Panc1 (cell line): ENCODE data around the gene SNRPD3. TPM values are rescaled to one million over a fixed set of nuclear protein-coding genes. Genes with fewer than 3 reads are reported as not detected.

Experiments
- ATAC-seq: fragments of 200-7000 bp; cut with Tn5 transposase; 2 replicates; pipeline ENCODE4 v1.9.1; 2020; ENCODE audit warnings: mild to moderate bottlenecking, moderate library complexity
- BruUV-seq: library from RNA; stranded (reverse); fragments of 400-500 nt; replicated peaks from 2 replicates; lab custom pipeline; 2021; lab: Mats Ljungman, UMichigan
- CTCF ChIA-PET: fragments of 300-600 bp; sonication (Branson Sonifier 250); formaldehyde crosslinking; loops from one replicate; lab custom pipeline; 2022; ENCODE audit warnings: antibody characterized with exemption; lab: Charles Lee
- POLR2A ChIA-PET: fragments of 300-600 bp; sonication (Branson Sonifier 250); formaldehyde crosslinking; loops from one replicate; lab custom pipeline; 2022; ENCODE audit warnings: antibody characterized with exemption; lab: Charles Lee
- DNase-seq: peaks from one replicate; pipeline ENCODE4 v3.0.0-alpha.2; 2010; ENCODE audit warnings: low read depth, low spot score
- H3K27ac ChIP-seq: 2 replicates; pipeline ENCODE4 v1.5.1; 2011; ENCODE audit warnings: mild to moderate bottlenecking, low read length, inconsistent platforms
- H3K27me3 ChIP-seq: fragments of 200-500 bp; sonication (Bioruptor generic); 2 replicates; pipeline ENCODE4 v1.6.0; 2014; ENCODE audit warnings: low read length, inconsistent platforms; ENCODE audit not compliant: control insufficient read depth, insufficient read depth
- H3K36me3 ChIP-seq: fragments of 200-500 bp; sonication (Bioruptor generic); 2 replicates; pipeline ENCODE4 v1.5.1; 2014; ENCODE audit warnings: inconsistent platforms, mild to moderate bottlenecking, low read length, moderate library complexity; ENCODE audit not compliant: control insufficient read depth, insufficient read depth
- H3K4me1 ChIP-seq: 2 replicates; pipeline ENCODE4 v1.5.1; 2011; ENCODE audit warnings: inconsistent platforms, mild to moderate bottlenecking, low read length, moderate library complexity; ENCODE audit not compliant: control insufficient read depth, insufficient read depth
- H3K4me3 ChIP-seq, 2 experiments: 2 replicates each; pipeline ENCODE4 v1.5.1; 2011 to 2012; ENCODE audit warnings: low read depth in 2 of 2, low read length in 2 of 2, mild to moderate bottlenecking in 2 of 2, inconsistent platforms in 1 of 2, moderate library complexity in 1 of 2
- H3K9me3 ChIP-seq: fragments of 200-500 bp; sonication (Bioruptor generic); 2 replicates; pipeline ENCODE4 v1.5.1; 2014; ENCODE audit warnings: low read depth, mild to moderate bottlenecking, inconsistent platforms, low read length, moderate library complexity; ENCODE audit not compliant: control insufficient read depth, insufficient read depth
- POLR2AphosphoS5 ChIP-seq: IDR thresholded peaks from 2 replicates; pipeline ENCODE4 v1.6.1; 2012; ENCODE audit warnings: mild to moderate bottlenecking, low read depth, low read length, moderate library complexity
- SIN3A ChIP-seq: IDR thresholded peaks from 2 replicates; pipeline ENCODE4 v1.6.1; 2012; ENCODE audit warnings: low read depth, mild to moderate bottlenecking, low read length, moderate library complexity, borderline replicate concordance; ENCODE audit not compliant: insufficient read depth
- TCF7L2 ChIP-seq: IDR thresholded peaks from 2 replicates; pipeline ENCODE4 v1.6.1; 2011; ENCODE audit warnings: mild to moderate bottlenecking, low read depth, low read length, inconsistent platforms
- in situ Hi-C: cut with HindIII; loops from 2 replicates; pipeline ENCODE4 v1.10.0; 2016; ENCODE audit warnings: low sequenced_read_pairs, low pct_unique_long_range_greater_than_20kb
- intact Hi-C: fragments of 100-400 bp; cut with micrococcal nuclease; formaldehyde crosslinking; loops from one replicate; pipeline ENCODE4 v1.10.0; 2022; ENCODE audit not compliant: unreplicated experiment
- total RNA-seq: library from RNA; stranded (reverse); gene quantifications from one replicate; pipeline ENCODE4 v1.2.1, GENCODE V29; 2021; ENCODE audit not compliant: unreplicated experiment
- TF ChIP-seq, protein P1 (sequence below): fragments of 450-650 bp; IDR thresholded peaks from 2 replicates; pipeline ENCODE4 v1.5.1; 2017; ENCODE audit warnings: mild to moderate bottlenecking
- TF ChIP-seq, protein P2 (sequence below), 2 experiments: IDR thresholded peaks; 2 replicates each; pipeline ENCODE4 v1.6.1; 2011 to 2012; ENCODE audit warnings: low read depth in 2 of 2, control low read depth in 1 of 2, low read length in 1 of 2, mild to moderate bottlenecking in 1 of 2, moderate library complexity in 1 of 2; ENCODE audit not compliant: insufficient read depth in 1 of 2

The SNRPD3 gene
- total RNA-seq, 1 experiment from 2014 or later = 89.4 TPM

DNA sequence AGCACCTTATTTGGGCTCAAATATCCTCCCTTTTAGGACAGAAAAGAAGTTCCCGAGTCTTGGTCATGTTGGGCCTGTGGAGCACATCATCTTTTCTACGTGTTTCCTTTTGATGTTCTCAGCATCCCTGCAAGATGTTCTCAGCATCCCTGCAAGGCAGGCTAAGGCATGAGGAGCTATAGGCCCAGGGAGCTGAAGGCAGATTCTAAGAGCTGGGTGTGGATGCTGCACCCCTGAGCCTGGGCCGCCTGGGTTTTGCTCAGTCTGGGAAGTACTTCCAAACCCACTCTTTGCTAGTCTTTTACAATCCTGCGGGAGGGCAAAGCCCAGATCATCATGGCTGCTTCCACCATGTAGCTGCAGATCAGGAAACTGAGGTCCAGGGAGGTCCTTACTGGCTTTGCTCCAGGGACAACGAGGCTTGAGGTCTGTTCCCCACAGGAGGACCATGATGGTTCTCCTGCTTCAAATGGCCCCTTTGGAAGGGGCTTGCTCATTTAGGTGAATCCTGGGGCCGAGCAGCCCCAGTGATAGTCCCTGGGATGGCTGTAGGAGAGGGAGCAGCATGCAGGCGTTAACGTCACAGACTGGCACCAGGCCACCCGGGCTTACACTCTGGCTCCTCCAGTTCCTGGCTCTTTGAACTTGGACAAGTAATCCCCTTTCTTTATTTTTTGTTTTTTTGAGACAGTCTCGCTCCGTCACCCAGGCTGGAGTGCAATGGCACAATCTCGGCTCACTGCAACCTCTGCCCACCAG, 26.4 kb downstream of the SNRPD3 start:
- DNase-seq (no peak), ATAC-seq (no peak)
- Histone ChIP-seq H3K9me3 (no peaks in the 10 kb centered on the region), H3K4me1 (no peaks in the 10 kb centered on the region), H3K27me3 (no peaks in the 10 kb centered on the region), H3K4me3 (no peak overlapping the region), H3K27ac (no peak overlapping the region), H3K36me3 (no peaks in the 10 kb centered on the region)
- no TSS peak for BruUV-seq
- POLR2A ChIA-PET = no interaction called here
- intact Hi-C loops (no loop called here), in situ Hi-C loops (no loop called here)
- TF ChIP-seq, protein P1, sequence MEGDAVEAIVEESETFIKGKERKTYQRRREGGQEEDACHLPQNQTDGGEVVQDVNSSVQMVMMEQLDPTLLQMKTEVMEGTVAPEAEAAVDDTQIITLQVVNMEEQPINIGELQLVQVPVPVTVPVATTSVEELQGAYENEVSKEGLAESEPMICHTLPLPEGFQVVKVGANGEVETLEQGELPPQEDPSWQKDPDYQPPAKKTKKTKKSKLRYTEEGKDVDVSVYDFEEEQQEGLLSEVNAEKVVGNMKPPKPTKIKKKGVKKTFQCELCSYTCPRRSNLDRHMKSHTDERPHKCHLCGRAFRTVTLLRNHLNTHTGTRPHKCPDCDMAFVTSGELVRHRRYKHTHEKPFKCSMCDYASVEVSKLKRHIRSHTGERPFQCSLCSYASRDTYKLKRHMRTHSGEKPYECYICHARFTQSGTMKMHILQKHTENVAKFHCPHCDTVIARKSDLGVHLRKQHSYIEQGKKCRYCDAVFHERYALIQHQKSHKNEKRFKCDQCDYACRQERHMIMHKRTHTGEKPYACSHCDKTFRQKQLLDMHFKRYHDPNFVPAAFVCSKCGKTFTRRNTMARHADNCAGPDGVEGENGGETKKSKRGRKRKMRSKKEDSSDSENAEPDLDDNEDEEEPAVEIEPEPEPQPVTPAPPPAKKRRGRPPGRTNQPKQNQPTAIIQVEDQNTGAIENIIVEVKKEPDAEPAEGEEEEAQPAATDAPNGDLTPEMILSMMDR = no peak
- TF ChIP-seq, protein P2, sequence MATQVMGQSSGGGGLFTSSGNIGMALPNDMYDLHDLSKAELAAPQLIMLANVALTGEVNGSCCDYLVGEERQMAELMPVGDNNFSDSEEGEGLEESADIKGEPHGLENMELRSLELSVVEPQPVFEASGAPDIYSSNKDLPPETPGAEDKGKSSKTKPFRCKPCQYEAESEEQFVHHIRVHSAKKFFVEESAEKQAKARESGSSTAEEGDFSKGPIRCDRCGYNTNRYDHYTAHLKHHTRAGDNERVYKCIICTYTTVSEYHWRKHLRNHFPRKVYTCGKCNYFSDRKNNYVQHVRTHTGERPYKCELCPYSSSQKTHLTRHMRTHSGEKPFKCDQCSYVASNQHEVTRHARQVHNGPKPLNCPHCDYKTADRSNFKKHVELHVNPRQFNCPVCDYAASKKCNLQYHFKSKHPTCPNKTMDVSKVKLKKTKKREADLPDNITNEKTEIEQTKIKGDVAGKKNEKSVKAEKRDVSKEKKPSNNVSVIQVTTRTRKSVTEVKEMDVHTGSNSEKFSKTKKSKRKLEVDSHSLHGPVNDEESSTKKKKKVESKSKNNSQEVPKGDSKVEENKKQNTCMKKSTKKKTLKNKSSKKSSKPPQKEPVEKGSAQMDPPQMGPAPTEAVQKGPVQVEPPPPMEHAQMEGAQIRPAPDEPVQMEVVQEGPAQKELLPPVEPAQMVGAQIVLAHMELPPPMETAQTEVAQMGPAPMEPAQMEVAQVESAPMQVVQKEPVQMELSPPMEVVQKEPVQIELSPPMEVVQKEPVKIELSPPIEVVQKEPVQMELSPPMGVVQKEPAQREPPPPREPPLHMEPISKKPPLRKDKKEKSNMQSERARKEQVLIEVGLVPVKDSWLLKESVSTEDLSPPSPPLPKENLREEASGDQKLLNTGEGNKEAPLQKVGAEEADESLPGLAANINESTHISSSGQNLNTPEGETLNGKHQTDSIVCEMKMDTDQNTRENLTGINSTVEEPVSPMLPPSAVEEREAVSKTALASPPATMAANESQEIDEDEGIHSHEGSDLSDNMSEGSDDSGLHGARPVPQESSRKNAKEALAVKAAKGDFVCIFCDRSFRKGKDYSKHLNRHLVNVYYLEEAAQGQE (IDR thresholded peaks at IDR 0.05; ENCODE audit: insufficient read depth in 1 of 2, low read depth in 2 of 2, low read length in 1 of 2) = no peak
- TF ChIP-seq POLR2AphosphoS5 (no peak), SIN3A (no peak), TCF7L2 (no peak)
- CTCF ChIA-PET = no interaction called here

DNA sequence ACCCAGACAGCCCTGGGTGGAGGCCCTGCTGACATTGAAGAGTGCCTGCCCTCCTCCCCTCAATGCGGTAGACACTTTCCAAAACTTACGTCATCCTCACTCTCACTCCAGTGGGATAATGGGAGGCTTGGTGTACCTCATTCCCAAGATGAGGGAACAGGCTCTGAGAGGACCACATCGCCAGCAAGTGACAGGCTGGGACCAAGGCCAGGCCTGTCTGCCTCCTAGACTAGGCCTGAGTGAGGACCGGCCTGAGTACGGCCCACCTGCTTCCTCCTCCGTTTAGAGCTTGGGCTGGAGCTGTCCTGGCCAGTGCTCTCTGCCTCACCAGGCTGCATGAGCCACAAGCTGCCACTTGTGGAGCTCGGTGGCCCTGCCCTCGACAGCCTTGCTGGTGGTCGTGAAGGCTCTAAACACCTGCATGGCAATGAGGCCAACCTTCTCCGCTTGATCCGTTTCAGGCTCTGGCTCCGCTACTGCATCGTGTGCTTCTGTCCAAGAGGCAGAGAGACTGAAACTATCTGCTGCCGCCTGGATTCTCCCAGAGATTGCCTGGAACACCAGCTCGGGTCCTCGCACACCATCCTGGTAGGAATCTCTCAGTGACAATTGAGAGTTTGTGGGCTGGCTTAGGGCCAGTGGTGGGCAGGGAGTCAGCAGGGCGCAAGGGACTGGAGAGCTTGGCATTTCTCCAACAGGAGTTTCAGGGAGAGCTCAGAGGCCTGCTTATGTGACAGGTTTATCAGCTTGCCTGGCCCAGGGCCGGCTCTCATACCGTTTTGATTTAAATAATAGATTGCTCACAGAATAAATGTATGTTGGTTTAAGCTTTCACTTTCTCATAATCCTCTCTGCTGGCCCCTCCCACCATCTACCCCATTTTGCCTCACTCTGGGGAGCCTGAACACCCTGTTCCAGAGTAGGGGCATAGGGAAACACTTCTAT, 27.7 kb downstream of the SNRPD3 start:
- no peak for TF ChIP-seq SIN3A
- no peak for TF ChIP-seq TCF7L2
- TF ChIP-seq, protein P2 (IDR thresholded peaks at IDR 0.05; ENCODE audit: insufficient read depth in 1 of 2, low read depth in 2 of 2, low read length in 1 of 2) = no peak
- no peak for TF ChIP-seq POLR2AphosphoS5
- TF ChIP-seq, protein P1 = no peak
- Histone ChIP-seq H3K27ac (no peak overlapping the region), H3K27me3 (no peaks in the 10 kb centered on the region), H3K4me3 (no peak overlapping the region), H3K36me3 (no peaks in the 10 kb centered on the region), H3K4me1 (no peaks in the 10 kb centered on the region), H3K9me3 (no peaks in the 10 kb centered on the region)
- in situ Hi-C loops = no loop called here
- ChIA-PET CTCF (no interaction called here), POLR2A (no interaction called here)
- ATAC-seq (no peak), DNase-seq (no peak)
- intact Hi-C loops = no loop called here
- BruUV-seq = no TSS peak
